GM12801 (cell line): Measurements from ENCODE around the gene NIPA2.

Experiments used
- TF ChIP-seq, protein P1 (sequence below): IDR thresholded peaks from one replicate; pipeline ENCODE4 v1.5.1; 2011; ENCODE audit warnings: control low read depth; ENCODE audit not compliant: insufficient read length; ENCODE audit errors: extremely low read depth

NIPA2 gene

GRCh38 chr15:22887157-22887951 lies 48.9 kb downstream of the NIPA2 start:
- TF ChIP-seq, protein P1, sequence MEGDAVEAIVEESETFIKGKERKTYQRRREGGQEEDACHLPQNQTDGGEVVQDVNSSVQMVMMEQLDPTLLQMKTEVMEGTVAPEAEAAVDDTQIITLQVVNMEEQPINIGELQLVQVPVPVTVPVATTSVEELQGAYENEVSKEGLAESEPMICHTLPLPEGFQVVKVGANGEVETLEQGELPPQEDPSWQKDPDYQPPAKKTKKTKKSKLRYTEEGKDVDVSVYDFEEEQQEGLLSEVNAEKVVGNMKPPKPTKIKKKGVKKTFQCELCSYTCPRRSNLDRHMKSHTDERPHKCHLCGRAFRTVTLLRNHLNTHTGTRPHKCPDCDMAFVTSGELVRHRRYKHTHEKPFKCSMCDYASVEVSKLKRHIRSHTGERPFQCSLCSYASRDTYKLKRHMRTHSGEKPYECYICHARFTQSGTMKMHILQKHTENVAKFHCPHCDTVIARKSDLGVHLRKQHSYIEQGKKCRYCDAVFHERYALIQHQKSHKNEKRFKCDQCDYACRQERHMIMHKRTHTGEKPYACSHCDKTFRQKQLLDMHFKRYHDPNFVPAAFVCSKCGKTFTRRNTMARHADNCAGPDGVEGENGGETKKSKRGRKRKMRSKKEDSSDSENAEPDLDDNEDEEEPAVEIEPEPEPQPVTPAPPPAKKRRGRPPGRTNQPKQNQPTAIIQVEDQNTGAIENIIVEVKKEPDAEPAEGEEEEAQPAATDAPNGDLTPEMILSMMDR, result no peak

DNA sequence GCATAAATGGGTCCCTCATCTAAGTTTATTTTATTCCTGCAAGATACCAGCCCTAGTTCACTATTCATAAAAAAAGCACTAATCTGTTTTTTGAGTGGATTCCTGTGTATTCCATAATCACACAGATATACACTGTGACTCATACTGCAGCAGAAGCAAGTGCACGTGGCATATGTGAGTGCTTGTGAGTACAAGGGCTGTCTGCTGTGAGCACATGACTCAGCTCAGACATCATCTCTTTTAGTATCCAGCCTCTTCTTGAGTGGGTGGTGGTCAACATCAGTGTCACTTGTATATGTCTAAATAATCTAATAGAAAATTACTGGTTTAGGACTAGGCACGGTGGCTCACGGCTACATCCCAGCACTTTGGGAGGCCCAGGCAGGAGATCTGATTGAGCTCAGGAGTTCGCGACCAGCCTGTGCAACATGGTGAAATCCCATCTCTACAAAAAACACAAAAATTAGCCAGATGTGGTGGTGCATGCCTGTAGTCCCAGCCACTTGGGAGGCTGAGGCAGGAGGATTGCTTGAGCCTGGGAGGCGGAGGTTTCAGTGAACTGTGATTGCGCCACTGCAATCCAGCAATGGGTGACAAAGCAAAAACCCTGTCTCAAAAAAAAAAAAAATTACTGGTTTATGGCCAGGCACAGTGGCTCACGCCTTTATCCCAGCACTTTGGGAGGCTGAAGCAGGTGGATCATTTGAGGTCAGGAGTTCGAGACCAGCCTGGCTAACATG lies 49.8 kb downstream of the NIPA2 start:
- TF ChIP-seq, protein P1, result no peak

GRCh38 chr15:22889146-22889818 lies 50.8 kb downstream of the NIPA2 start:
- TF ChIP-seq, protein P1, result no peak

DNA sequence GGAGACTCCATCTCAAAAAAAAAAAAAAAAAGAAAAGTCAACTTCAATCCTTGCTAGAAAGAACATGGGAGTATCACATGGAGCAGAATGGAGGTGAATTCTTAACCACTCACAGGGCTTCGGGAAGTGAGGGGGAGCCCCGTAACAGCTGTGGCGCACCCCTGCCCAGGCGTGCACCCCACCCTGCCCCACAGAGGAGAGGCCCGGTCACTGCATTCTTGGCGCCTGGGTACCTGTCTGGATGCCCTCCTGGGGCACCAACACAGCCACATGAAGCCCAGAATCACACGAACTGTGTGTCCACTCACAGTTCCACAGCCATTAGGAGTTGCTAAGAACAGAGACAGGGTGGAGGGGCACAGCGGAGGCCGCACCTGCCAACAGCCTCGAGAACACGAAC lies 51.8 kb downstream of the NIPA2 start:
- TF ChIP-seq, protein P1, result no peak

DNA sequence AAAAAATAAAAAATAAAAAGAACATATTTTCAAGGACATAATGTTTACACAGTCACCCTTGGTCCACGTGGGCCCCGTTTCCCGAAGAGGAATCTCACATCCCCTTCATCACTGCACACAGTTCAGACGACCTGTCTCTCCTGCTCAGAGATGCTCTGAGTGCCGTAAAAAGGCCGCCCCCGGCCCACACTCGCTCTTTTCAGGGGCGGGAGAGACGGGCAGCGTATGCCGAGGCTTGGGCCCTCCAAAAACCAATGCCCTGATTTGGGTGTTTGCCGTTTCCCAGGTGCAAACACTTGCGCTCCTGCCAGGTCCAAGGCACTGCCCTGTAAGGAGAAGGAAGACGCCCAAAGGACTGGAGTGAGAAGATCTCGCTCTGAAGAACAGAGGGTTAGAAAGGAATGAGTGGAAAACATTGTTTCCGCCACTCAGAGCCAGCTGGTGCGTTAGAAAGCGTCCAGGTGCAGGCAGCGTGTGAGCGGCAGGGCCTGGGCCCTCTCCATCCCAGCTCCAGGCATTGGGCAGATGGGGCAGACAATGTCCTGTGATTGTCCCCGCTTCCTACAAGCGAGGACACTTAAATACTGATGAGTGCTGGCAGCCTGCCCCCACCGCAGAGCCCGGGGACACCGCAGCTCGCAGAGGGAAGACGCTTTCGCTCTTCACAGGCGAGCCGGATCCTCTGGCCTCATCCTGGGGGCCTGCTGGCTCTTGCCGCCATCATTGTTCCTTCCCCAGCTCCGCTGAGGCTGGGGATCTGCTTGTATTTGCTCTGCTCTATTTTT lies 53.2 kb downstream of the NIPA2 start:
- TF ChIP-seq, protein P1, result no peak

- TF ChIP-seq, protein P1, result no peak
Measured at GRCh38 chr15:22892333-22892732, 53.9 kb downstream of the NIPA2 start.
